Kidney epithelial cell (primary cell): Measurements from ENCODE around the gene RNF183. TPM values are rescaled to one million over a fixed set of nuclear protein-coding genes. Genes with fewer than 3 reads are reported as not detected.

Experiments
- DNase-seq: peaks from one replicate; pipeline ENCODE4 v3.0.0-alpha.2; 2010; ENCODE audit warnings: low read depth
- H3K27me3 ChIP-seq: 2 replicates; pipeline ENCODE4 v1.6.0; 2011; ENCODE audit warnings: low read length; ENCODE audit not compliant: control insufficient read depth, insufficient read depth
- H3K36me3 ChIP-seq: 2 replicates; pipeline ENCODE4 v1.5.1; 2011; ENCODE audit warnings: low read length; ENCODE audit not compliant: control insufficient read depth, insufficient read depth
- H3K4me3 ChIP-seq: 2 replicates; pipeline ENCODE4 v1.5.1; 2011; ENCODE audit warnings: low read depth, mild to moderate bottlenecking, control low read depth, low read length
- CTCF ChIP-seq: IDR thresholded peaks from 2 replicates; pipeline ENCODE4 v1.5.1; 2011; ENCODE audit warnings: mild to moderate bottlenecking, moderate library complexity, low read length, control low read depth, inconsistent platforms; ENCODE audit not compliant: insufficient read depth, poor library complexity, severe bottlenecking
- total RNA-seq: library from RNA; depleted of rRNA; stranded (reverse); fragments of >200 nt; gene quantifications from 2 replicates; pipeline ENCODE4 v1.2.3, GENCODE V29; 2015

The RNF183 gene
- total RNA-seq, 1 donor from 2014 or later = not detected

- Histone ChIP-seq H3K4me3 (peak within 1 kb of the TSS; percentile 22), H3K36me3 (no peaks in the 10 kb centered on the region), H3K27me3 (peaks cover 26% of the 10 kb centered on the region)
- DNase-seq = no peak
- TF ChIP-seq CTCF = no peak
Measured at GRCh38 chr9:113349445-113350094, 46.4 kb upstream of the RNF183 start, which contains the start of gene BSPRY. Gene BSPRY, plus strand, starts transcription at chr9:113349541. Its CDS starts 39 bp downstream, at chr9:113349580.

- peaks cover 24% of the 10 kb centered on the region for H3K27me3 ChIP-seq
- DNase-seq = no peak
- no peaks in the 10 kb centered on the region for H3K36me3 ChIP-seq
- no peak for TF ChIP-seq CTCF
- H3K4me3 ChIP-seq = no peak overlapping the region
Measured at GRCh38 chr9:113349066-113349444, 45.9 kb upstream of the RNF183 start.

GRCh38 chr9:113348437-113348836, 45.3 kb upstream of the RNF183 start:
- no peak for TF ChIP-seq CTCF
- Histone ChIP-seq H3K4me3 (no peak overlapping the region), H3K36me3 (no peaks in the 10 kb centered on the region), H3K27me3 (peaks cover 24% of the 10 kb centered on the region)
- no peak for DNase-seq

- TF ChIP-seq CTCF = no peak
- DNase-seq = no peak
- Histone ChIP-seq H3K36me3 (no peaks in the 10 kb centered on the region), H3K4me3 (no peak overlapping the region), H3K27me3 (peaks cover 18% of the 10 kb centered on the region)
Measured at GRCh38 chr9:113345671-113346070, 42.5 kb upstream of the RNF183 start.

- no peak for DNase-seq
- TF ChIP-seq CTCF = no peak
- Histone ChIP-seq H3K4me3 (no peak overlapping the region), H3K27me3 (peaks cover 14% of the 10 kb centered on the region), H3K36me3 (no peaks in the 10 kb centered on the region)
Measured at GRCh38 chr9:113345190-113345589, 42.0 kb upstream of the RNF183 start.

GRCh38 chr9:113343732-113344231, 40.6 kb upstream of the RNF183 start:
- no peaks in the 10 kb centered on the region for H3K36me3 ChIP-seq
- TF ChIP-seq CTCF = no peak
- H3K4me3 ChIP-seq = no peak overlapping the region
- no peak for DNase-seq
- H3K27me3 ChIP-seq = peaks cover 3% of the 10 kb centered on the region
